CD4-positive, alpha-beta T cell treated with Interleukin-15 for 4 hours (primary cell): ENCODE data around the gene DOCK6.

Experiments used
- DNase-seq: peaks from one replicate; pipeline ENCODE4 v3.0.0-alpha.2; 2020; ENCODE audit warnings: low spot score

DOCK6 gene

GRCh38 chr19:11261971-11262839 is at the start of gene DOCK6:
Gene DOCK6 (minus strand): TSS chr19:11262524. CDS start chr19:11262440, 84 bp downstream.
- no peak for DNase-seq

- no peak for DNase-seq
These were observed 44.0 kb upstream of the DOCK6 start for GRCh38 chr19:11306337-11306736.

- no peak for DNase-seq
These were observed 42.6 kb upstream of the DOCK6 start for GRCh38 chr19:11304936-11305335.

GRCh38 chr19:11300811-11301120 is 38.4 kb upstream of the DOCK6 start:
- no peak for DNase-seq

GRCh38 chr19:11299946-11300810 is 37.9 kb upstream of the DOCK6 start:
- no peak for DNase-seq

GRCh38 chr19:11296264-11296663 is 33.9 kb upstream of the DOCK6 start:
- no peak for DNase-seq

- no peak for DNase-seq
These were observed 33.4 kb upstream of the DOCK6 start, which contains the start of gene TSPAN16 for GRCh38 chr19:11295665-11296245. Gene TSPAN16 (plus strand): TSS chr19:11296160. CDS start chr19:11296298, 138 bp downstream.

GRCh38 chr19:11295180-11295579 is 32.9 kb upstream of the DOCK6 start:
- DNase-seq: no peak

- DNase-seq: peak; percentile 75
These were observed 31.4 kb upstream of the DOCK6 start for GRCh38 chr19:11293433-11294389.

- DNase-seq: no peak
These were observed 29.7 kb upstream of the DOCK6 start for GRCh38 chr19:11291991-11292390.

GRCh38 chr19:11291415-11291814 is 29.1 kb upstream of the DOCK6 start:
- DNase-seq: no peak

GRCh38 chr19:11290256-11290655 is 27.9 kb upstream of the DOCK6 start:
- no peak for DNase-seq

- no peak for DNase-seq
These were observed 26.0 kb upstream of the DOCK6 start for GRCh38 chr19:11288349-11288748.

- no peak for DNase-seq
These were observed 24.1 kb upstream of the DOCK6 start for GRCh38 chr19:11286312-11286974.

- no peak for DNase-seq
These were observed 22.2 kb upstream of the DOCK6 start for GRCh38 chr19:11284515-11284914.

GRCh38 chr19:11281356-11282049 is 19.2 kb upstream of the DOCK6 start:
- no peak for DNase-seq

GRCh38 chr19:11279505-11280236 is 17.3 kb upstream of the DOCK6 start:
- peak; percentile 34 for DNase-seq

GRCh38 chr19:11278670-11279069 is 16.3 kb upstream of the DOCK6 start:
- no peak for DNase-seq

GRCh38 chr19:11274533-11275086 is 12.3 kb upstream of the DOCK6 start:
- no peak for DNase-seq
